ENCODE measurements around the gene CFAP61. TPM values are rescaled to one million over a fixed set of nuclear protein-coding genes. Genes with fewer than 3 reads are reported as not detected.

CFAP61 gene
- total and polyA plus RNA-seq, 2 experiments from 2014 or later = 0.21 TPM; not detected in 1

DNA sequence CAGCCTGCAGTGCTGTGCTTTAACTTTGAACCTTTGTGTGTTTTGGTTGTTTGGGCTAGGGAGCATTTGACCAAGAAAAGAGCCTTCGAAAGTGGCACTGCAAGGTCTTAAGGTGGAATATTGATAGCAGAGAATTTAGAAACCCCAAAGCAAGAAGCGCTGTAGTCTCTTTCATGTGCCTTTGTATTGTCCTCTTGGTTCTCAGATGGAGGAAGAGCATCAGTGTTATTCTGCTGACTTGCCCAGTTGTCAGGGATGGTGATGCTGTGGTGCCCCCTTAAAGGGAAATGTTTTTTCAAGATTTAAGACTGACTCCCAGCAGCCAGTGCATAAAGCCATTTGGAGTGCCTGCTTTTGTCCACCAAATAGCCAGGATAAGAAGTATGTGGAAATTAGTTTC lies 212.9 kb downstream of the CFAP61 start:
- H3K27ac ChIP-seq (ENCODE audit: low read depth) = no peak overlapping the region
- H3K4me3 ChIP-seq = no peak overlapping the region
- no peak overlapping the region for H3K4me2 ChIP-seq
- no peaks in the 10 kb centered on the region for H3K4me1 ChIP-seq (ENCODE audit: insufficient read depth)
- H3K4me3 Mint-ChIP-seq = no peak overlapping the region
- TF ChIP-seq, protein P1, sequence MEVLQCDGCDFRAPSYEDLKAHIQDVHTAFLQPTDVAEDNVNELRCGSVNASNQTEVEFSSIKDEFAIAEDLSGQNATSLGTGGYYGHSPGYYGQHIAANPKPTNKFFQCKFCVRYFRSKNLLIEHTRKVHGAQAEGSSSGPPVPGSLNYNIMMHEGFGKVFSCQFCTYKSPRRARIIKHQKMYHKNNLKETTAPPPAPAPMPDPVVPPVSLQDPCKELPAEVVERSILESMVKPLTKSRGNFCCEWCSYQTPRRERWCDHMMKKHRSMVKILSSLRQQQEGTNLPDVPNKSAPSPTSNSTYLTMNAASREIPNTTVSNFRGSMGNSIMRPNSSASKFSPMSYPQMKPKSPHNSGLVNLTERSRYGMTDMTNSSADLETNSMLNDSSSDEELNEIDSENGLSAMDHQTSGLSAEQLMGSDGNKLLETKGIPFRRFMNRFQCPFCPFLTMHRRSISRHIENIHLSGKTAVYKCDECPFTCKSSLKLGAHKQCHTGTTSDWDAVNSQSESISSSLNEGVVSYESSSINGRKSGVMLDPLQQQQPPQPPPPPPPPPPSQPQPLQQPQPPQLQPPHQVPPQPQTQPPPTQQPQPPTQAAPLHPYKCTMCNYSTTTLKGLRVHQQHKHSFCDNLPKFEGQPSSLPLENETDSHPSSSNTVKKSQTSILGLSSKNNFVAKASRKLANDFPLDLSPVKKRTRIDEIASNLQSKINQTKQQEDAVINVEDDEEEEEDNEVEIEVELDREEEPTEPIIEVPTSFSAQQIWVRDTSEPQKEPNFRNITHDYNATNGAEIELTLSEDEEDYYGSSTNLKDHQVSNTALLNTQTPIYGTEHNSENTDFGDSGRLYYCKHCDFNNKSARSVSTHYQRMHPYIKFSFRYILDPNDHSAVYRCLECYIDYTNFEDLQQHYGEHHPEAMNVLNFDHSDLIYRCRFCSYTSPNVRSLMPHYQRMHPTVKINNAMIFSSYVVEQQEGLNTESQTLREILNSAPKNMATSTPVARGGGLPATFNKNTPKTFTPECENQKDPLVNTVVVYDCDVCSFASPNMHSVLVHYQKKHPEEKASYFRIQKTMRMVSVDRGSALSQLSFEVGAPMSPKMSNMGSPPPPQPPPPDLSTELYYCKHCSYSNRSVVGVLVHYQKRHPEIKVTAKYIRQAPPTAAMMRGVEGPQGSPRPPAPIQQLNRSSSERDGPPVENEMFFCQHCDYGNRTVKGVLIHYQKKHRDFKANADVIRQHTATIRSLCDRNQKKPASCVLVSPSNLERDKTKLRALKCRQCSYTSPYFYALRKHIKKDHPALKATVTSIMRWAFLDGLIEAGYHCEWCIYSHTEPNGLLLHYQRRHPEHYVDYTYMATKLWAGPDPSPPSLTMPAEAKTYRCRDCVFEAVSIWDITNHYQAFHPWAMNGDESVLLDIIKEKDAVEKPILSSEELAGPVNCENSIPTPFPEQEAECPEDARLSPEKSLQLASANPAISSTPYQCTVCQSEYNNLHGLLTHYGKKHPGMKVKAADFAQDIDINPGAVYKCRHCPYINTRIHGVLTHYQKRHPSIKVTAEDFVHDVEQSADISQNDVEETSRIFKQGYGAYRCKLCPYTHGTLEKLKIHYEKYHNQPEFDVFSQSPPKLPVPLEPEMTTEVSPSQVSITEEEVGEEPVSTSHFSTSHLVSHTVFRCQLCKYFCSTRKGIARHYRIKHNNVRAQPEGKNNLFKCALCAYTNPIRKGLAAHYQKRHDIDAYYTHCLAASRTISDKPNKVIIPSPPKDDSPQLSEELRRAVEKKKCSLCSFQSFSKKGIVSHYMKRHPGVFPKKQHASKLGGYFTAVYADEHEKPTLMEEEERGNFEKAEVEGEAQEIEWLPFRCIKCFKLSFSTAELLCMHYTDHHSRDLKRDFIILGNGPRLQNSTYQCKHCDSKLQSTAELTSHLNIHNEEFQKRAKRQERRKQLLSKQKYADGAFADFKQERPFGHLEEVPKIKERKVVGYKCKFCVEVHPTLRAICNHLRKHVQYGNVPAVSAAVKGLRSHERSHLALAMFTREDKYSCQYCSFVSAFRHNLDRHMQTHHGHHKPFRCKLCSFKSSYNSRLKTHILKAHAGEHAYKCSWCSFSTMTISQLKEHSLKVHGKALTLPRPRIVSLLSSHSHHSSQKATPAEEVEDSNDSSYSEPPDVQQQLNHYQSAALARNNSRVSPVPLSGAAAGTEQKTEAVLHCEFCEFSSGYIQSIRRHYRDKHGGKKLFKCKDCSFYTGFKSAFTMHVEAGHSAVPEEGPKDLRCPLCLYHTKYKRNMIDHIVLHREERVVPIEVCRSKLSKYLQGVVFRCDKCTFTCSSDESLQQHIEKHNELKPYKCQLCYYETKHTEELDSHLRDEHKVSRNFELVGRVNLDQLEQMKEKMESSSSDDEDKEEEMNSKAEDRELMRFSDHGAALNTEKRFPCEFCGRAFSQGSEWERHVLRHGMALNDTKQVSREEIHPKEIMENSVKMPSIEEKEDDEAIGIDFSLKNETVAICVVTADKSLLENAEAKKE (CRISPR knock-in tag; IDR thresholded peaks at IDR 0.05) = no peak
- TF ChIP-seq EZH2 (IDR thresholded peaks at IDR 0.05; ENCODE audit: low read depth, unreplicated experiment) (no peak), ZNF331 (CRISPR knock-in tag; IDR thresholded peaks at IDR 0.05; ENCODE audit: low read depth) (no peak), CREB1 (CRISPR knock-in tag; IDR thresholded peaks at IDR 0.05; ENCODE audit: low read depth) (no peak), NANOG (IDR thresholded peaks at IDR 0.05; ENCODE audit: borderline replicate concordance) (no peak), JUNB (IDR thresholded peaks at IDR 0.05; ENCODE audit: unreplicated experiment) (no peak)
- TF ChIP-seq, protein P2, sequence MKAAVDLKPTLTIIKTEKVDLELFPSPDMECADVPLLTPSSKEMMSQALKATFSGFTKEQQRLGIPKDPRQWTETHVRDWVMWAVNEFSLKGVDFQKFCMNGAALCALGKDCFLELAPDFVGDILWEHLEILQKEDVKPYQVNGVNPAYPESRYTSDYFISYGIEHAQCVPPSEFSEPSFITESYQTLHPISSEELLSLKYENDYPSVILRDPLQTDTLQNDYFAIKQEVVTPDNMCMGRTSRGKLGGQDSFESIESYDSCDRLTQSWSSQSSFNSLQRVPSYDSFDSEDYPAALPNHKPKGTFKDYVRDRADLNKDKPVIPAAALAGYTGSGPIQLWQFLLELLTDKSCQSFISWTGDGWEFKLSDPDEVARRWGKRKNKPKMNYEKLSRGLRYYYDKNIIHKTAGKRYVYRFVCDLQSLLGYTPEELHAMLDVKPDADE (IDR thresholded peaks at IDR 0.05) = no peak
- TF ChIP-seq, protein P3, sequence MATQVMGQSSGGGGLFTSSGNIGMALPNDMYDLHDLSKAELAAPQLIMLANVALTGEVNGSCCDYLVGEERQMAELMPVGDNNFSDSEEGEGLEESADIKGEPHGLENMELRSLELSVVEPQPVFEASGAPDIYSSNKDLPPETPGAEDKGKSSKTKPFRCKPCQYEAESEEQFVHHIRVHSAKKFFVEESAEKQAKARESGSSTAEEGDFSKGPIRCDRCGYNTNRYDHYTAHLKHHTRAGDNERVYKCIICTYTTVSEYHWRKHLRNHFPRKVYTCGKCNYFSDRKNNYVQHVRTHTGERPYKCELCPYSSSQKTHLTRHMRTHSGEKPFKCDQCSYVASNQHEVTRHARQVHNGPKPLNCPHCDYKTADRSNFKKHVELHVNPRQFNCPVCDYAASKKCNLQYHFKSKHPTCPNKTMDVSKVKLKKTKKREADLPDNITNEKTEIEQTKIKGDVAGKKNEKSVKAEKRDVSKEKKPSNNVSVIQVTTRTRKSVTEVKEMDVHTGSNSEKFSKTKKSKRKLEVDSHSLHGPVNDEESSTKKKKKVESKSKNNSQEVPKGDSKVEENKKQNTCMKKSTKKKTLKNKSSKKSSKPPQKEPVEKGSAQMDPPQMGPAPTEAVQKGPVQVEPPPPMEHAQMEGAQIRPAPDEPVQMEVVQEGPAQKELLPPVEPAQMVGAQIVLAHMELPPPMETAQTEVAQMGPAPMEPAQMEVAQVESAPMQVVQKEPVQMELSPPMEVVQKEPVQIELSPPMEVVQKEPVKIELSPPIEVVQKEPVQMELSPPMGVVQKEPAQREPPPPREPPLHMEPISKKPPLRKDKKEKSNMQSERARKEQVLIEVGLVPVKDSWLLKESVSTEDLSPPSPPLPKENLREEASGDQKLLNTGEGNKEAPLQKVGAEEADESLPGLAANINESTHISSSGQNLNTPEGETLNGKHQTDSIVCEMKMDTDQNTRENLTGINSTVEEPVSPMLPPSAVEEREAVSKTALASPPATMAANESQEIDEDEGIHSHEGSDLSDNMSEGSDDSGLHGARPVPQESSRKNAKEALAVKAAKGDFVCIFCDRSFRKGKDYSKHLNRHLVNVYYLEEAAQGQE (IDR thresholded peaks at IDR 0.05; ENCODE audit: unreplicated experiment) = no peak
- DNase-seq (ENCODE audit: low spot score) = no peak
- H3K4me1 Mint-ChIP-seq = peaks cover 5% of the 10 kb centered on the region
- H3K79me2 ChIP-seq (replicated peaks; ENCODE audit: insufficient read depth) = no peaks in the 10 kb centered on the region
- H3K27ac Mint-ChIP-seq = no peak overlapping the region
- peaks cover 10% of the 10 kb centered on the region for H3K27me3 Mint-ChIP-seq (ENCODE audit: insufficient read depth, low read depth, poor library complexity)
- no peaks in the 10 kb centered on the region for H4K20me1 ChIP-seq (replicated peaks; ENCODE audit: insufficient read depth)
- H3K36me3 ChIP-seq (ENCODE audit: insufficient read depth) = no peaks in the 10 kb centered on the region
- no peaks in the 10 kb centered on the region for H3K9me3 Mint-ChIP-seq
- no peak overlapping the region for H2AFZ ChIP-seq
- H3K9me2 ChIP-seq (ENCODE audit: insufficient read depth) = peaks cover 5% of the 10 kb centered on the region; the same call in 1 of the 2 replicates
- H3K36me3 Mint-ChIP-seq (ENCODE audit: low read depth) = no peaks in the 10 kb centered on the region
- no peaks in the 10 kb centered on the region for H3K27me3 ChIP-seq (ENCODE audit: insufficient read depth)
- H3F3A ChIP-seq (replicated peaks; ENCODE audit: low read depth) = no peaks in the 10 kb centered on the region
- ATAC-seq = no peak

All from GM23338 (cell line).